DMS114 treated with DMSO at 0.1 percent for 48 hours (cell line): ENCODE data around the gene LYRM1.
"Not testable (repeated sequence)": the region's sequence is repeated elsewhere in the genome, so short reads cannot be mapped to it uniquely, and the experiment has no call there.

Experiments
- DNase-seq: peaks from one replicate; lab custom pipeline; 2025; ENCODE audit not compliant: unreplicated experiment; lab: John Stamatoyannopoulos, UW

LYRM1 gene

GRCh38 chr16:20900299-20901067 is at the start of gene LYRM1, which contains the start of gene DCUN1D3:
LYRM1 (plus strand) TSS chr16:20900771; CDS start chr16:20915556, 14,785 bp downstream.
DCUN1D3 (minus strand) TSS chr16:20900358; CDS start chr16:20862538, 37,820 bp downstream.
- DNase-seq = peak; percentile 93

- DNase-seq = no peak
Measured at GRCh38 chr16:20850981-20851380, 49.6 kb upstream of the LYRM1 start.

- no peak for DNase-seq
Measured at GRCh38 chr16:20851601-20852000, 49.0 kb upstream of the LYRM1 start.

GRCh38 chr16:20853143-20853542 is 47.4 kb upstream of the LYRM1 start:
- DNase-seq = no peak

GRCh38 chr16:20853981-20854620 is 46.5 kb upstream of the LYRM1 start:
- no peak for DNase-seq

GRCh38 chr16:20854963-20855362 is 45.6 kb upstream of the LYRM1 start:
- no peak for DNase-seq

GRCh38 chr16:20857281-20857680 is 43.3 kb upstream of the LYRM1 start:
- no peak for DNase-seq

- no peak for DNase-seq
Measured at GRCh38 chr16:20859229-20859628, 41.3 kb upstream of the LYRM1 start.

- DNase-seq = no peak
Measured at GRCh38 chr16:20859699-20860098, 40.9 kb upstream of the LYRM1 start.

- no peak for DNase-seq
Measured at GRCh38 chr16:20860361-20860760, 40.2 kb upstream of the LYRM1 start.

GRCh38 chr16:20860995-20861394 is 39.6 kb upstream of the LYRM1 start:
- not testable (repeated sequence) for DNase-seq

- DNase-seq = no peak
Measured at GRCh38 chr16:20862162-20862960, 38.2 kb upstream of the LYRM1 start.

- not testable (repeated sequence) for DNase-seq
Measured at GRCh38 chr16:20864376-20864775, 36.2 kb upstream of the LYRM1 start.

- DNase-seq = no peak
Measured at GRCh38 chr16:20865420-20866131, 35.0 kb upstream of the LYRM1 start.

GRCh38 chr16:20866145-20866772 is 34.3 kb upstream of the LYRM1 start:
- no peak for DNase-seq

GRCh38 chr16:20866801-20867200 is 33.8 kb upstream of the LYRM1 start:
- DNase-seq = no peak

GRCh38 chr16:20867585-20867984 is 33.0 kb upstream of the LYRM1 start:
- no peak for DNase-seq

- no peak for DNase-seq
Measured at GRCh38 chr16:20868890-20869289, 31.7 kb upstream of the LYRM1 start.

- DNase-seq = no peak
Measured at GRCh38 chr16:20870122-20870820, 30.3 kb upstream of the LYRM1 start.

- no peak for DNase-seq
Measured at GRCh38 chr16:20871258-20871657, 29.3 kb upstream of the LYRM1 start.
